ENCODE results near the gene KIAA1755. TPM values are rescaled to one million over a fixed set of nuclear protein-coding genes. Genes with fewer than 3 reads are reported as not detected.

KIAA1755 gene
- total RNA-seq, 1 experiment from 2014 or later, result 0.17 TPM

- no peak overlapping the region for H3T11ph ChIP-seq (ENCODE audit: low read length)
- H3K9me3 ChIP-seq (ENCODE audit: control insufficient read depth, low read depth, low read length), result no peaks in the 10 kb centered on the region
- no peaks in the 10 kb centered on the region for H3K79me2 ChIP-seq (ENCODE audit: insufficient read depth, low read length)
- H2AFZ ChIP-seq (ENCODE audit: low read length), result no peak overlapping the region
- H2BK5ac ChIP-seq (ENCODE audit: insufficient read length, low read length), result no peak overlapping the region
- H3K23ac ChIP-seq (ENCODE audit: insufficient read length, low read depth, low read length), result no peak overlapping the region
- H3K27ac ChIP-seq (ENCODE audit: insufficient read length, low read depth, low read length), result no peak overlapping the region
- no peaks in the 10 kb centered on the region for H3K79me1 ChIP-seq (ENCODE audit: insufficient read depth, low read depth, low read length, poor library complexity, severe bottlenecking)
- Mint-ChIP-seq H3K4me3 (no peak overlapping the region), H3K9me3 (no peaks in the 10 kb centered on the region), H3K27me3 (ENCODE audit: low read depth) (peaks cover 3% of the 10 kb centered on the region), H3K36me3 (ENCODE audit: insufficient read depth in 1 of 3, low read depth in 3 of 3) (no peaks in the 10 kb centered on the region), H3K4me1 (peaks cover 9 to 24% of the 10 kb centered on the region in 2 experiments), H3K27ac (no peak overlapping the region; a peak in 1 of 7 replicates)
- H2BK12ac ChIP-seq (ENCODE audit: insufficient read length, low read depth, low read length), result no peak overlapping the region
- H3K9ac ChIP-seq (ENCODE audit: extremely low read depth, insufficient read length, low read length), result no peak overlapping the region
- H3K4me2 ChIP-seq (ENCODE audit: insufficient read depth, insufficient read length, low read length), result no peak overlapping the region
- H4K91ac ChIP-seq (ENCODE audit: insufficient read length, low read depth, low read length), result no peak overlapping the region
- no peak overlapping the region for H4K8ac ChIP-seq (replicated peaks; ENCODE audit: insufficient read length, low read depth, low read length)
- H4K20me1 ChIP-seq (ENCODE audit: control insufficient read depth, insufficient read depth, insufficient read length), result peaks cover 2% of the 10 kb centered on the region
- no peak overlapping the region for H2BK120ac ChIP-seq (ENCODE audit: low read depth, low read length, poor library complexity, severe bottlenecking)
- TF ChIP-seq CTCF (conservative IDR thresholded peaks at IDR 0.05), result no peak
- H2BK15ac ChIP-seq (ENCODE audit: low read depth, low read length), result no peak overlapping the region
- H3K56ac ChIP-seq (ENCODE audit: insufficient read length, low read depth, low read length), result no peak overlapping the region
- H3K27me3 ChIP-seq (ENCODE audit: insufficient read depth, low read length), result no peaks in the 10 kb centered on the region
- H3K18ac ChIP-seq (ENCODE audit: insufficient read length, low read depth, low read length), result no peak overlapping the region
- H2AK5ac ChIP-seq (ENCODE audit: insufficient read length, low read length), result no peak overlapping the region
- WGBS (ENCODE audit: extremely low coverage, insufficient read length, low lambda C conversion rate), result no CpG with 5 or more reads among the region's 6 CpGs
- H2BK20ac ChIP-seq (ENCODE audit: low read depth, low read length, poor library complexity, severe bottlenecking), result no peak overlapping the region
- no peaks in the 10 kb centered on the region for H3K4me1 ChIP-seq (ENCODE audit: insufficient read depth, low read length)
- DNase-seq, result peak; percentile 60
- H3K23me2 ChIP-seq (ENCODE audit: insufficient read length, low read depth, low read length, poor library complexity, severe bottlenecking), result no peaks in the 10 kb centered on the region
- H4K5ac ChIP-seq (ENCODE audit: insufficient read length, low read depth, low read length), result no peak overlapping the region
- no peak overlapping the region for H3K4ac ChIP-seq (ENCODE audit: low read depth, low read length)
- peak overlapping the region; percentile 60 for H3K14ac ChIP-seq (ENCODE audit: insufficient read depth, low read length)
Observed at GRCh38 chr20:38299963-38300362, 39.4 kb upstream of the KIAA1755 start.

Data from H9 (cell line).